Fibroblast of mammary gland (primary cell): ENCODE measurements around the gene POLR3B.
"Not testable (repeated sequence)": the region's sequence is repeated elsewhere in the genome, so short reads cannot be mapped to it uniquely, and the experiment has no call there.

Experiments used
- DNase-seq: peaks from one replicate; pipeline ENCODE4 v3.0.0-alpha.2; 2010; ENCODE audit warnings: low read depth
- H3K4me3 ChIP-seq: 2 replicates; pipeline ENCODE4 v1.5.1; 2011; ENCODE audit warnings: low read depth, mild to moderate bottlenecking, low read length, moderate library complexity; ENCODE audit not compliant: control insufficient read depth
- CTCF ChIP-seq: conservative IDR thresholded peaks from 2 replicates; pipeline ENCODE4 v1.5.1; 2011; ENCODE audit warnings: low read depth, low read length, inconsistent platforms; ENCODE audit not compliant: control insufficient read depth, insufficient read depth

POLR3B gene

GRCh38 chr12:106446419-106447092 is 89.0 kb downstream of the POLR3B start:
- H3K4me3 ChIP-seq = no peak overlapping the region
- no peak for TF ChIP-seq CTCF

GRCh38 chr12:106452309-106452708 is 94.8 kb downstream of the POLR3B start:
- no peak overlapping the region for H3K4me3 ChIP-seq
- no peak for DNase-seq
- TF ChIP-seq CTCF = no peak

More at GRCh38 chr12:106446419-106447092, 89.0 kb downstream of the POLR3B start:
- DNase-seq = no peak

- no peak for DNase-seq
- TF ChIP-seq CTCF = no peak
- H3K4me3 ChIP-seq = no peak overlapping the region
These were observed 97.6 kb downstream of the POLR3B start for GRCh38 chr12:106455111-106455510.

GRCh38 chr12:106459124-106459523 is 101.6 kb downstream of the POLR3B start:
- H3K4me3 ChIP-seq = no peak overlapping the region
- no peak for TF ChIP-seq CTCF
- no peak for DNase-seq

- H3K4me3 ChIP-seq = no peak overlapping the region
- TF ChIP-seq CTCF = no peak
- no peak for DNase-seq
These were observed 102.0 kb downstream of the POLR3B start for GRCh38 chr12:106459534-106459933.

GRCh38 chr12:106461730-106462129 is 104.2 kb downstream of the POLR3B start:
- no peak for DNase-seq
- TF ChIP-seq CTCF = no peak
- H3K4me3 ChIP-seq = no peak overlapping the region

GRCh38 chr12:106465605-106466004 is 108.1 kb downstream of the POLR3B start:
- H3K4me3 ChIP-seq = not testable (repeated sequence)

GRCh38 chr12:106475662-106476061 is 118.1 kb downstream of the POLR3B start:
- H3K4me3 ChIP-seq, DNase-seq: not testable (repeated sequence)

More at GRCh38 chr12:106465605-106466004, 108.1 kb downstream of the POLR3B start:
- DNase-seq = not testable (repeated sequence)

GRCh38 chr12:106477627-106478026 is 120.1 kb downstream of the POLR3B start:
- DNase-seq, H3K4me3 ChIP-seq: not testable (repeated sequence)
